Thoracic aorta (tissue), 2 donors: ENCODE results near the gene BCAR1. TPM values are rescaled to one million over a fixed set of nuclear protein-coding genes. Genes with fewer than 3 reads are reported as not detected.
A peak's percentile ranks its signal among the peaks of the same experiment; 100 is the strongest.

Source experiments
- ATAC-seq: fragments of 150-250 bp; one replicate; pipeline ENCODE4 v1.8.0; 2017; ENCODE audit warnings: low read depth; ENCODE audit not compliant: insufficient number of reproducible peaks, low FRiP score
- DNase-seq: peaks from one replicate; pipeline ENCODE4 v3.0.0-alpha.2; 2020; ENCODE audit warnings: low spot score
- H3K27ac ChIP-seq, 2 donors: fragments of 200-600 bp; sonication (generic); 1 replicate in 1 of 2; 2 replicates in 1 of 2; pipeline ENCODE4 v1.5.1; 2016; ENCODE audit warnings: mild to moderate bottlenecking in 2 of 2, moderate library complexity in 2 of 2
- H3K27me3 ChIP-seq: fragments of 200-600 bp; sonication (generic); replicated peaks from 2 replicates; pipeline ENCODE4 v1.6.0; 2016; ENCODE audit warnings: mild to moderate bottlenecking; ENCODE audit not compliant: insufficient read depth
- H3K36me3 ChIP-seq: fragments of 200-600 bp; sonication (generic); one replicate; pipeline ENCODE4 v1.5.1; 2016
- H3K4me1 ChIP-seq, 2 donors: fragments of 200-600 bp; sonication (generic); 1 replicate in 1 of 2; 2 replicates in 1 of 2; pipeline versions ENCODE4 v1.5.1 to v1.6.0; 2016; ENCODE audit warnings: low read depth in 2 of 2, mild to moderate bottlenecking in 1 of 2; ENCODE audit not compliant: control insufficient read depth in 1 of 2
- H3K4me3 ChIP-seq: fragments of 200-600 bp; sonication (generic); 2 replicates; pipeline ENCODE4 v1.5.1; 2016; ENCODE audit warnings: mild to moderate bottlenecking
- H3K9me3 ChIP-seq: fragments of 200-600 bp; sonication (generic); 2 replicates; pipeline ENCODE4 v1.5.1; 2016
- CTCF ChIP-seq: fragments of 200-600 bp; sonication (generic); IDR thresholded peaks from one replicate; pipeline ENCODE4 v1.5.1; 2019; ENCODE audit warnings: antibody characterized with exemption
- total RNA-seq, 2 donors: library from RNA; depleted of rRNA; stranded (reverse); fragments of >200 nt; gene quantifications; one replicate each; pipeline versions ENCODE4 v1.1.0 to v1.2.3, GENCODE V29; 2016

Gene BCAR1
- total RNA-seq, 2 donors from 2014 or later, result 116 to 166 TPM

- Histone ChIP-seq H3K9me3 (no peaks in the 10 kb centered on the region), H3K4me3 (peak overlapping the region; percentile 99), H3K27me3 (no peaks in the 10 kb centered on the region), H3K4me1 (peaks cover 46 to 88% of the 10 kb centered on the region in 2 donors), H3K36me3 (no peaks in the 10 kb centered on the region), H3K27ac (peak overlapping the region; percentile 92 to 100)
- DNase-seq, result no peak
- ATAC-seq, result no peak
- TF ChIP-seq CTCF, result no peak
Measured at GRCh38 chr16:75261590-75262078, 10.2 kb upstream of the BCAR1 start.

GRCh38 chr16:75260851-75261589 is 9.6 kb upstream of the BCAR1 start:
- peaks cover 52 to 88% of the 10 kb centered on the region in 2 donors for H3K4me1 ChIP-seq

GRCh38 chr16:75258807-75259141 is 7.3 kb upstream of the BCAR1 start:
- Histone ChIP-seq H3K27ac (peak overlapping the region in 1 of 2 donors; percentile 96), H3K9me3 (no peaks in the 10 kb centered on the region), H3K27me3 (no peaks in the 10 kb centered on the region), H3K4me1 (peaks cover 74 to 100% of the 10 kb centered on the region in 2 donors), H3K4me3 (no peak overlapping the region), H3K36me3 (no peaks in the 10 kb centered on the region)
- no peak for ATAC-seq
- TF ChIP-seq CTCF, result no peak
- peak; percentile 1 for DNase-seq

More at GRCh38 chr16:75260851-75261589, 9.6 kb upstream of the BCAR1 start:
- ATAC-seq (no peak), DNase-seq (no peak)
- TF ChIP-seq CTCF, result no peak
- H3K9me3 ChIP-seq, result no peaks in the 10 kb centered on the region
- H3K27me3 ChIP-seq, result no peaks in the 10 kb centered on the region
- H3K4me3 ChIP-seq, result no peak overlapping the region
- no peaks in the 10 kb centered on the region for H3K36me3 ChIP-seq
- H3K27ac ChIP-seq, result peak overlapping the region; percentile 92 to 100

- no peak for TF ChIP-seq CTCF
- DNase-seq, result no peak
- peaks cover 73 to 100% of the 10 kb centered on the region in 2 donors for H3K4me1 ChIP-seq
Measured at GRCh38 chr16:75257886-75258806, 6.7 kb upstream of the BCAR1 start.

More at GRCh38 chr16:75257886-75258806, 6.7 kb upstream of the BCAR1 start:
- ATAC-seq, result no peak
- no peaks in the 10 kb centered on the region for H3K9me3 ChIP-seq
- peak overlapping the region in 1 of 2 donors; percentile 96 for H3K27ac ChIP-seq
- no peaks in the 10 kb centered on the region for H3K27me3 ChIP-seq
- H3K36me3 ChIP-seq, result no peaks in the 10 kb centered on the region
- H3K4me3 ChIP-seq, result peak overlapping the region; percentile 55
